GM23248 (cell line): ENCODE measurements around the gene GCKR. TPM values are rescaled to one million over a fixed set of nuclear protein-coding genes. Genes with fewer than 3 reads are reported as not detected.
A peak's percentile ranks its signal among the peaks of the same experiment; 100 is the strongest.
"Not testable (repeated sequence)": the region's sequence is repeated elsewhere in the genome, so short reads cannot be mapped to it uniquely, and the experiment has no call there.

Experiments used
- DNase-seq: peaks from one replicate; pipeline ENCODE4 v3.0.0-alpha.2; 2015
- H2AFZ ChIP-seq: fragments of 200-600 bp; sonication (generic); 2 replicates; pipeline ENCODE4 v1.6.1; 2016; ENCODE audit warnings: antibody characterized with exemption
- H3F3A ChIP-seq: fragments of 200-600 bp; sonication (generic); 2 replicates; pipeline ENCODE4 v1.6.1; 2016; ENCODE audit warnings: mild to moderate bottlenecking, antibody characterized with exemption, mixed run types; ENCODE audit not compliant: insufficient read depth
- H3K27ac ChIP-seq: fragments of 200-600 bp; sonication (generic); 2 replicates; pipeline ENCODE4 v1.5.1; 2016; ENCODE audit warnings: mild to moderate bottlenecking
- H3K27me3 ChIP-seq: fragments of 200-600 bp; sonication (generic); replicated peaks from 2 replicates; pipeline ENCODE4 v1.6.1; 2016; ENCODE audit warnings: mild to moderate bottlenecking; ENCODE audit not compliant: insufficient read depth
- H3K36me3 ChIP-seq: fragments of 200-600 bp; sonication (generic); 2 replicates; pipeline ENCODE4 v1.6.1; 2016; ENCODE audit warnings: low read depth, mild to moderate bottlenecking
- H3K4me1 ChIP-seq: fragments of 200-600 bp; sonication (generic); 2 replicates; pipeline ENCODE4 v1.6.1; 2016; ENCODE audit warnings: mild to moderate bottlenecking; ENCODE audit not compliant: insufficient read depth
- H3K4me2 ChIP-seq: fragments of 200-600 bp; sonication (generic); one replicate; pipeline ENCODE4 v1.6.1; 2016; ENCODE audit warnings: mild to moderate bottlenecking; ENCODE audit not compliant: unreplicated experiment
- H3K4me3 ChIP-seq: fragments of 200-600 bp; sonication (generic); 2 replicates; pipeline ENCODE4 v1.5.1; 2016; ENCODE audit warnings: mild to moderate bottlenecking
- H3K79me2 ChIP-seq: fragments of 200-600 bp; sonication (generic); 2 replicates; pipeline ENCODE4 v1.6.1; 2016; ENCODE audit warnings: mild to moderate bottlenecking; ENCODE audit not compliant: insufficient read depth
- H3K9ac ChIP-seq: fragments of 200-600 bp; sonication (generic); 2 replicates; pipeline ENCODE4 v1.6.1; 2016; ENCODE audit warnings: mild to moderate bottlenecking
- H3K9me2 ChIP-seq: fragments of 200-600 bp; sonication (generic); 2 replicates; pipeline ENCODE4 v1.6.1; 2016; ENCODE audit warnings: mixed run types, mild to moderate bottlenecking, moderate library complexity; ENCODE audit not compliant: insufficient read depth
- H3K9me3 ChIP-seq: fragments of 200-600 bp; sonication (generic); one replicate; pipeline ENCODE4 v1.6.1; 2017; ENCODE audit warnings: low read depth
- H4K20me1 ChIP-seq: fragments of 200-600 bp; sonication (generic); 2 replicates; pipeline ENCODE4 v1.6.0; 2016; ENCODE audit not compliant: insufficient read depth
- EZH2 ChIP-seq: fragments of 200-600 bp; sonication (generic); IDR thresholded peaks from 2 replicates; pipeline ENCODE4 v1.6.1; 2018; ENCODE audit warnings: antibody characterized with exemption, mild to moderate bottlenecking; ENCODE audit not compliant: insufficient read depth, poor library complexity, severe bottlenecking
- EZH2phosphoT487 ChIP-seq: fragments of 200-600 bp; sonication (generic); IDR thresholded peaks from 2 replicates; pipeline ENCODE4 v1.6.1; 2018; ENCODE audit warnings: antibody characterized with exemption, moderate library complexity, mild to moderate bottlenecking, low read depth; ENCODE audit not compliant: insufficient read depth
- WGBS, 2 experiments: methylation state at CpG; one replicate each; pipeline ENCODE4 v1.1.6; 2015 to 2017; ENCODE audit warnings: low lambda C conversion rate in 2 of 2, low coverage in 1 of 2; ENCODE audit errors: missing lambda C conversion rate in 2 of 2; 5-methylcytosine and 5-hydroxymethylcytosine counted together
- in situ Hi-C: fragments of 300-500 bp; cut with MboI; formaldehyde crosslinking; loops from 2 replicates; pipeline ENCODE4 v1.15.0; 2020
- polyA plus RNA-seq: library from polyadenylated mRNA; unstranded; fragments of >200 nt; fragmentation: Nextera tagmentation; extraction: Ambion mirVana; gene quantifications from 2 replicates; pipeline ENCODE4 v1.2.1, GENCODE V29; 2016
- total RNA-seq: library from RNA; depleted of rRNA; stranded (reverse); fragments of >200 nt; shearing (Covaris generic); gene quantifications from 2 replicates; pipeline ENCODE4 v1.2.3, GENCODE V29; 2014

Gene GCKR
- total and polyA plus RNA-seq, 2 experiments from 2014 or later = 0.11 to 0.59 TPM

DNA sequence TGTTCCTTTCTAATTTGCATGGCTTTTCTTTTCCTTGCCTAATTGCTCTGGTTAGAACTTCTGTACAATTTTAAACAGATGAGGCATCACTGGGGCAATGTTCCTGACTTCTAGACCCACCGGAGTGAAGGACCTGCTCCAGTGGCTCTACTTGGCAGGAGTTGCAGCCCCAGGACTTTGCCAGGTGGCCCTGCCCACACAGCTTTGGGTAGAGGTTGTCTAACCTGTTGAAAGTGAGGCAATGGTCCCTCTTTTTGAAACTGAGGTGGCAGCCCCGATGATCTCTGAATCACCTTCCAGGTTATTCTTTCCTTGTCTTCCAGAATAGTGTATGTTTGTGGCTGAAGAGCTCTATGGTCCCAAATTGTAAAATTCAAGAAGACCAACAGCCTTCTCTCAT is 56.3 kb downstream of the GCKR start:
- DNase-seq = no peak
- 88 to 100% methylated on average over 2 of the region's 2 CpGs for WGBS, 2 experiments

DNA sequence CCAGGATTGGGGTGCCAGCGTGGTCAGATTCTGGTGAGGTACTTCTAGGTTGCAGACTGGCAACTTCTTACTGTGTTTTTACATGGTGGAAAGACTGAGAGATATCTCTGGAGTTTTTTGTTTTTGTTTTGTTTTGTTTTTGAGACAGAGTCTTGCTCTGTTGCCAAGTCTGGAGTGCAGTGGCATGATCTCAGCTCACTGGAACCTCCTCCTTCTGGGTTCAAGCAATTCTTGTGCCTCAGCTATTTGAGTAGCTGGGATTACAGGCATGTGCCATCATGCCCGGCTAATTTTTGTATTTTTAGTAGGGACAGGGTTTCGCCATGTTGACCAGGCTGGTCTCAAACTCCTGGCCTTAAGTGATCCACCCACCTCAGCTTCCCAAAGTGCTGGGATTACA is 57.8 kb downstream of the GCKR start:
- DNase-seq, H3F3A ChIP-seq, H3K36me3 ChIP-seq, H3K4me1 ChIP-seq, H3K79me2 ChIP-seq, H3K27me3 ChIP-seq, H3K4me2 ChIP-seq, H3K9ac ChIP-seq, H3K9me2 ChIP-seq, in situ Hi-C loops, H3K4me3 ChIP-seq, H3K9me3 ChIP-seq, H4K20me1 ChIP-seq, H3K27ac ChIP-seq, H2AFZ ChIP-seq: not testable (repeated sequence)
- WGBS, 2 experiments = 52 to 57% methylated on average over 3 of the region's 3 CpGs

More for the DNA sequence above, 56.3 kb downstream of the GCKR start:
- Histone ChIP-seq H3K9me3 (no peaks in the 10 kb centered on the region), H3K36me3 (no peaks in the 10 kb centered on the region), H3K4me1 (no peaks in the 10 kb centered on the region), H3K4me3 (no peak overlapping the region), H3K27me3 (0 out of 2 replicates have a peak, but pooled peaks cover 5% of the 10 kb centered on the region), H3F3A (no peaks in the 10 kb centered on the region), H3K9ac (no peak overlapping the region), H3K9me2 (no peaks in the 10 kb centered on the region), H4K20me1 (no peaks in the 10 kb centered on the region), H3K4me2 (no peak overlapping the region), H3K79me2 (no peaks in the 10 kb centered on the region), H2AFZ (no peak overlapping the region), H3K27ac (no peak overlapping the region)
- in situ Hi-C loops = no loop called here
- TF ChIP-seq EZH2 = no peak

DNA sequence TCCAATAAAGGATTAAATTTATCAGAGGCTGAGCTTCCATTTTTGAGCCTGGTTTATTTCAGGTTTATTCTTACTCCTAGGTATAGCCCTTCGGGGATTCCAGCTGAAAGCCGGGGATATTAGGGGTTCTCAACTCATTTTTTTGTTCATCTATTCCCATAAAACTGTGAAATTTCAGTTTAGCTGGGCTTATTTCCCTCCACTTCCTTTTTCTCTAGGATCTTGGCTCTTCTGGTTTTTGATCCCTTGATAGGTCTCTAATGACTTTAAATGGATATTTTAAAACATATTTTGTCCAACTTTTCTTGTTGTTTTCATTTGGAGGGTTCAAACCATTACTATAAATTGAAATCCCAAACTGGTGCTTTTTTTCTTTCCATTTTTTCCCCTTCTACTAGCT is 62.6 kb downstream of the GCKR start:
- 56 to 74% methylated on average over 2 of the region's 2 CpGs for WGBS, 2 experiments
- Histone ChIP-seq H3K4me2 (no peak overlapping the region), H3F3A (no peaks in the 10 kb centered on the region), H3K9me3 (no peaks in the 10 kb centered on the region), H3K9me2 (no peaks in the 10 kb centered on the region), H3K4me1 (no peaks in the 10 kb centered on the region), H3K4me3 (no peak overlapping the region), H3K79me2 (no peaks in the 10 kb centered on the region), H2AFZ (no peak overlapping the region), H4K20me1 (no peaks in the 10 kb centered on the region), H3K9ac (no peak overlapping the region), H3K27me3 (no peaks in the 10 kb centered on the region), H3K36me3 (no peaks in the 10 kb centered on the region), H3K27ac (no peak overlapping the region)
- DNase-seq = no peak
- TF ChIP-seq EZH2 (no peak), EZH2phosphoT487 (no peak)
- in situ Hi-C loops = no loop called here

GRCh38 chr2:27561060-27561459 is 64.4 kb downstream of the GCKR start:
- Histone ChIP-seq H3K9ac (no peak overlapping the region), H3K9me2 (no peaks in the 10 kb centered on the region), H3K27me3 (no peaks in the 10 kb centered on the region), H3K4me2 (no peak overlapping the region), H3K4me3 (no peak overlapping the region), H2AFZ (no peak overlapping the region), H3K27ac (no peak overlapping the region), H4K20me1 (no peaks in the 10 kb centered on the region), H3F3A (peaks cover 4% of the 10 kb centered on the region), H3K36me3 (no peaks in the 10 kb centered on the region), H3K9me3 (no peaks in the 10 kb centered on the region), H3K79me2 (no peaks in the 10 kb centered on the region), H3K4me1 (peaks cover 4% of the 10 kb centered on the region)
- 19 to 27% methylated on average over 2 of the region's 2 CpGs for WGBS, 2 experiments
- DNase-seq = no peak
- TF ChIP-seq EZH2phosphoT487 = no peak
- no peak for TF ChIP-seq EZH2
- in situ Hi-C loops = no loop called here

DNA sequence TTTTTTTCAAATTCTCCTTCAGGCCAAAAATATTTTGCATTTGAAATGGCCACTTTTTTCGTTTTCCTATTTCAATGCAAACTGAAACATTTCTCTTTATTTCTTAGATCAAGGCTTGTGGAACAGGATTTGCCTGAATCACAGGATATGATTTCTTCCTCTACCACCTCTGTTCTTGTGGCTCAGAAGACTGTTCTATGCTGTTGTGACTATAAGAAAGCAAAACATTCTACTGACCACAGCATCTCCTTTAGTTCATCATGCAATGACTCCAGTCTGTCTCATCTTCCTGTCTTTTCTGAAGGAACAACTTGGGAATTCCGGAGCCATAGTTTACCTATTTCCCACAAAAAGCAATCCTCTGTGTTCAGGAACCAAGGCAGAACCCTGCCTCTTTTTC is 70.0 kb downstream of the GCKR start:
- H3K27me3 ChIP-seq = 0 out of 2 replicates have a peak, but pooled peaks cover 6% of the 10 kb centered on the region
- peak overlapping the region; percentile 36; the same call in 1 of the 2 replicates for H2AFZ ChIP-seq
- no peaks in the 10 kb centered on the region for H3K79me2 ChIP-seq
- H3K9me2 ChIP-seq = no peaks in the 10 kb centered on the region
- peak overlapping the region; percentile 57 for H3K27ac ChIP-seq
- no peaks in the 10 kb centered on the region for H3K36me3 ChIP-seq
- no peak for TF ChIP-seq EZH2
- no peak for TF ChIP-seq EZH2phosphoT487
- H3K9ac ChIP-seq = peak overlapping the region; percentile 10; the same call in 1 of the 2 replicates
- in situ Hi-C loops = no loop called here
- 0 out of 2 replicates have a peak overlapping the region, but pooled peaks have one; percentile 26 for H3K4me3 ChIP-seq
- no peaks in the 10 kb centered on the region for H4K20me1 ChIP-seq
- peak overlapping the region; percentile 36 for H3K4me2 ChIP-seq
- DNase-seq = peak; percentile 82
- H3F3A ChIP-seq = peaks cover 20% of the 10 kb centered on the region
- 2 to 9% methylated on average over 2 of the region's 2 CpGs for WGBS, 2 experiments
- H3K9me3 ChIP-seq = no peaks in the 10 kb centered on the region
- peaks cover 16% of the 10 kb centered on the region for H3K4me1 ChIP-seq
